Activated T-helper 17 cell treated with anti-CD3 and anti-CD28 coated beads, Interleukin-2, amount 50 U/mL, for 72 hours (primary cell): Measurements from ENCODE around the gene EPB41L2. TPM values are rescaled to one million over a fixed set of nuclear protein-coding genes. Genes with fewer than 3 reads are reported as not detected.

Source experiments
- ATAC-seq: fragments of 150-1000 bp; cut with Tn5 transposase; replicated peaks from 2 replicates; pipeline ENCODE4 v1.10.0; 2021; ENCODE audit warnings: mild to moderate bottlenecking, moderate library complexity
- H3K27ac Mint-ChIP-seq: one replicate; pipeline ENCODE4 v1.8.0; 2022; ENCODE audit warnings: mixed read lengths
- H3K27me3 Mint-ChIP-seq: one replicate; pipeline ENCODE4 v1.8.0; 2022; ENCODE audit warnings: mixed read lengths
- H3K36me3 Mint-ChIP-seq: one replicate; pipeline ENCODE4 v1.8.0; 2022; ENCODE audit warnings: low read depth, mild to moderate bottlenecking, mixed read lengths
- H3K4me1 Mint-ChIP-seq: one replicate; pipeline ENCODE4 v1.8.0; 2022; ENCODE audit warnings: mixed read lengths
- H3K4me3 Mint-ChIP-seq: one replicate; pipeline ENCODE4 v1.8.0; 2022; ENCODE audit warnings: mild to moderate bottlenecking, mixed read lengths
- H3K9me3 Mint-ChIP-seq: one replicate; pipeline ENCODE4 v1.8.0; 2022; ENCODE audit warnings: mixed read lengths
- total RNA-seq, 2 donors: library from RNA; stranded (reverse); gene quantifications; one replicate each; pipeline ENCODE4 v1.2.3, GENCODE V29; 2022

The EPB41L2 gene
- total RNA-seq, 2 donors from 2014 or later = 31.0 to 49.3 TPM

GRCh38 chr6:131053546-131054240 lies 9.4 kb downstream of the EPB41L2 start:
- Mint-ChIP-seq H3K27ac (no peak overlapping the region), H3K27me3 (no peaks in the 10 kb centered on the region), H3K9me3 (peaks cover 13% of the 10 kb centered on the region), H3K36me3 (no peaks in the 10 kb centered on the region), H3K4me3 (no peak overlapping the region), H3K4me1 (no peaks in the 10 kb centered on the region)
- ATAC-seq = no peak

- ATAC-seq = no peak
- Mint-ChIP-seq H3K4me1 (no peaks in the 10 kb centered on the region), H3K27ac (no peak overlapping the region), H3K9me3 (peaks cover 13% of the 10 kb centered on the region), H3K27me3 (no peaks in the 10 kb centered on the region), H3K36me3 (no peaks in the 10 kb centered on the region), H3K4me3 (no peak overlapping the region)
Observed at GRCh38 chr6:131052181-131052580, 10.9 kb downstream of the EPB41L2 start.

DNA sequence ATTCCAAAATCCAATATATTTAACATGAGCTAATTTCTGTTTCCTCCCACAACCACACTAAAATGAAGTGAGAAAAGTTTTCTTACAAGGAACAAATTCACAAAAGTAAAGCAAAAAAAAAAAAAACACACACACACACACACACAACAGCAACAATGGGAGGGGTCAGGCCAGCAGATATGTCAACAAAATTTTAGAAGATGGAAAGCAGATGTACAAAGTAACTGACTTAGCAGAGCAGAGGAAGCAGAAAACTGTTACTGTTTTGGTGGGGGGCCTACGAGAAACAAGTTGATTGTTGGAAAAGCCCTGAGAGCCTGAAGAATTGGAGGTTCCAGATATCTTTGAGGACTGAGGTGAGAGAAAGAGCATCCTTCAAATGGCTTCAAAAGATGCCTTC lies 11.7 kb downstream of the EPB41L2 start:
- ATAC-seq = no peak
- no peaks in the 10 kb centered on the region for H3K27me3 Mint-ChIP-seq

DNA sequence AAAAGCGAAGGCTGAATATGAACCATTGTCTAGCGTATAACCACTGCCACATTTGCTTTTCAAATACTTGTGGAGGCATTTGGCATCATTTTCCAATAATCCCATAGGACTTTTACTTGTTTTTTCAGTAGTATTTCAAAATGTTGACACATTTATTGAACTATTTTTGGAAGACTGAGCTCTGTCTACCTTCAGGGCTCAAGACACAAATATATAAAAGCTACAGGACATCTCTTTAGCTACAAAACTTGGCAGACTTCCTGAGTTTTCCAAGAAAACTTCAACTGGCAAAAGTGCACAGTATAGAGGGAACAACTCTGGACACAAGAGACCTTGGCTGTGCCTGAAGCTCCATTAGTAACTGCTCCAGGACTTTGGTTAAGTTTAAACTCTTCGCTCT lies 13.4 kb downstream of the EPB41L2 start:
- no peak for ATAC-seq
- Mint-ChIP-seq H3K27me3 (no peaks in the 10 kb centered on the region), H3K4me1 (no peaks in the 10 kb centered on the region), H3K27ac (no peak overlapping the region), H3K9me3 (peaks cover 13% of the 10 kb centered on the region), H3K4me3 (no peak overlapping the region), H3K36me3 (no peaks in the 10 kb centered on the region)

More for the DNA sequence above, 11.7 kb downstream of the EPB41L2 start:
- no peaks in the 10 kb centered on the region for H3K36me3 Mint-ChIP-seq
- peaks cover 13% of the 10 kb centered on the region for H3K9me3 Mint-ChIP-seq
- no peak overlapping the region for H3K4me3 Mint-ChIP-seq
- H3K27ac Mint-ChIP-seq = no peak overlapping the region
- no peaks in the 10 kb centered on the region for H3K4me1 Mint-ChIP-seq

DNA sequence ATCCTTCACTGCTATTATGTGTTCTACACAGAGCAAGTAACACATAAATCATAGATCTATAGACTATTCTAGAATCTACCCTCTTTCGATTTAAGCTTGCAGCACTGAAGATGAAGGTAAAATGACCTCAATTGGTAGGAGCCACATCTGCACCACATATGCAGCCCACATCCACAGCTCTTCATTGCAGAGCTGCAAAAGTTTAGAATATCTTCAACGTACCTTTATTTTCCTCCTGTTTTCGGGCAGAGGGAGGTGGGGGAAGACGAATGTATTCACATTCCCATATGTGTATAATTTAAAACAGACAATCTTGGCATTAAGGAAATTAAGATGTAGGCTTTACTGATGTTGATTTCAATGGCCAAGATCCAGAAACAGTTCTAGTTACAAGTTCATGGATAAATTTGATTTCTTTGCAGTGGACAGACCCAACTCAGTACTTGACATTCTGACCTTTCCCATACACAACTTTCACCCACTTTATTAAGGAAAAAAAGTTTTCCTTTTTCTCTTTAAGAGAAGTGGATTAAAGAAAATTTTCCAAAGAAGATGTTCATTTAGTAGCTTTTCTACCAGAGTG lies 14.0 kb downstream of the EPB41L2 start:
- Mint-ChIP-seq H3K27me3 (no peaks in the 10 kb centered on the region), H3K36me3 (no peaks in the 10 kb centered on the region)

GRCh38 chr6:131048459-131048858 lies 14.6 kb downstream of the EPB41L2 start:
- H3K4me1 Mint-ChIP-seq = no peaks in the 10 kb centered on the region
- H3K27me3 Mint-ChIP-seq = no peaks in the 10 kb centered on the region
- H3K27ac Mint-ChIP-seq = no peak overlapping the region
- no peak overlapping the region for H3K4me3 Mint-ChIP-seq
- peaks cover 4% of the 10 kb centered on the region for H3K9me3 Mint-ChIP-seq
- no peaks in the 10 kb centered on the region for H3K36me3 Mint-ChIP-seq
- no peak for ATAC-seq

More for the DNA sequence above, 14.0 kb downstream of the EPB41L2 start:
- H3K4me1 Mint-ChIP-seq = no peaks in the 10 kb centered on the region
- H3K4me3 Mint-ChIP-seq = no peak overlapping the region
- peaks cover 7% of the 10 kb centered on the region for H3K9me3 Mint-ChIP-seq
- no peak for ATAC-seq
- H3K27ac Mint-ChIP-seq = no peak overlapping the region

GRCh38 chr6:131045139-131045538 lies 17.9 kb downstream of the EPB41L2 start:
- H3K27ac Mint-ChIP-seq = no peak overlapping the region
- H3K4me1 Mint-ChIP-seq = no peaks in the 10 kb centered on the region
- H3K4me3 Mint-ChIP-seq = no peak overlapping the region
- no peaks in the 10 kb centered on the region for H3K27me3 Mint-ChIP-seq
- no peaks in the 10 kb centered on the region for H3K9me3 Mint-ChIP-seq
- ATAC-seq = no peak
- no peaks in the 10 kb centered on the region for H3K36me3 Mint-ChIP-seq

DNA sequence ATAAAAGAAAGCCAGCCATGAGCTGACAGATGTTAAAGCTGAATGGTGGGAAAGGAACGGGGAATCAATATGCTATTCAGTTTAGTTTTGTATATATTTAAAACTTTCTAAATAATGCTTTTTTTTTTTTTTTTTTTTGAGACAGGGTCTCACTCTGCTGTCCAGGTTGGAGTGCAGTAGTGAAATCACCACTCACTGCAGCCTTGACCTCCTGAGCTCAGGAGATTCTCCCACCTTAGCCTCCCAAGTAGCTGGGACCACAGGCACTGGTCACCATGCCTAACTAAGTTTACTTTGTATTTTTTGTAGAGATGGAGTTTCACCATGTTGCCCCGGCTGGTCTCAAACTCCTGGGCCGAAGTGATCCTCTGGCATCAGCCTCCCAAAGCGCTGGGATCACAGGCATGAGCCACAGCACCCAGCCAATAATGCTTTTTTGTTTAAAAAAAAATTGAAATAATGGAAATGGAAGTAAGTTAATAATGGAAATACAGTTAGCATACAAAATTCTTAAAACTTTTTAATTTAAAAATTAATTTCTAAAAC lies 19.1 kb downstream of the EPB41L2 start:
- H3K27ac Mint-ChIP-seq = no peak overlapping the region

DNA sequence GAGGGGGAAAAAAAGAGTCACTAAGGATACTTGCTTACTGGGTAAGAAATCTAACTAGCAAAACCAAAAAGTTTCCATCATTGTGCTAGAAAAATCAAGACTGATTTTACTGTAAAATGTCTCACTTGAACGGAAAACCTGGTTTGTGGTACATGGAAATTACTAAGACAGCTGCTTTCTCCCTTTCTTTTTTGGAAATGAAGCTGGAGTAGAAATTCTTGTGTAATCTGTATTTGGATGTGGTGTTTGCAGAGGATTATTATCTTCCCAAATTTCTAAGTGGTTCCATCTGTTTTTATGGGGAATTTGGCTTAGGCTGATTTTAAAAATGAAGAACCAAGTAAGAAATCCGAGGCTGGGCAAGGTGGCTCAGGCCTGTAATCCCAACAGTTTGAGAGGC lies 20.4 kb downstream of the EPB41L2 start:
- Mint-ChIP-seq H3K9me3 (no peaks in the 10 kb centered on the region), H3K4me3 (no peak overlapping the region), H3K36me3 (no peaks in the 10 kb centered on the region), H3K4me1 (no peaks in the 10 kb centered on the region), H3K27ac (no peak overlapping the region), H3K27me3 (no peaks in the 10 kb centered on the region)
- no peak for ATAC-seq

More for the DNA sequence above, 19.1 kb downstream of the EPB41L2 start:
- Mint-ChIP-seq H3K27me3 (no peaks in the 10 kb centered on the region), H3K4me1 (no peaks in the 10 kb centered on the region), H3K9me3 (no peaks in the 10 kb centered on the region), H3K4me3 (no peak overlapping the region), H3K36me3 (no peaks in the 10 kb centered on the region)
- ATAC-seq = no peak

GRCh38 chr6:131041814-131042213 lies 21.2 kb downstream of the EPB41L2 start:
- Mint-ChIP-seq H3K36me3 (no peaks in the 10 kb centered on the region), H3K4me1 (no peaks in the 10 kb centered on the region), H3K27ac (no peak overlapping the region), H3K4me3 (no peak overlapping the region), H3K27me3 (no peaks in the 10 kb centered on the region), H3K9me3 (no peaks in the 10 kb centered on the region)
- ATAC-seq = no peak

GRCh38 chr6:131040866-131041265 lies 22.2 kb downstream of the EPB41L2 start:
- ATAC-seq = no peak
- Mint-ChIP-seq H3K36me3 (no peaks in the 10 kb centered on the region), H3K27me3 (no peaks in the 10 kb centered on the region), H3K27ac (no peak overlapping the region), H3K4me1 (no peaks in the 10 kb centered on the region), H3K9me3 (no peaks in the 10 kb centered on the region), H3K4me3 (no peak overlapping the region)

DNA sequence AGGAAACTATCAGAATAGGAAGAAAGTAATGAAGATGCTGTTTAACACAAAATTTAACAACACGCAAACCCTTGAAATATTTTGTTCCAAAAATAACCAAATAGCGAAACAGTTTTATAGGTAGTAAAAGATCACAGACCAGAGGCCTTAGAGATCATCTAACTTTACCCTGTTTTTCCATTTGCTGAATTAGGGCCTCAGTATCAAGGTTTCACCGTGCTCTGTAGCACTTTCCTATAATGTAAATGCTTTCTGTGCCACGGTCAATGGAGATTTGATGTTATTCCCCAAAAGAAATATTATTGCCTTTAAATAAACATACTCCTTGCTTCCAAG lies 23.7 kb downstream of the EPB41L2 start:
- no peak for ATAC-seq
- Mint-ChIP-seq H3K4me3 (no peak overlapping the region), H3K36me3 (no peaks in the 10 kb centered on the region)

GRCh38 chr6:131038597-131039344 lies 24.3 kb downstream of the EPB41L2 start:
- no peak overlapping the region for H3K27ac Mint-ChIP-seq
- no peaks in the 10 kb centered on the region for H3K9me3 Mint-ChIP-seq
- no peak for ATAC-seq
- H3K36me3 Mint-ChIP-seq = no peaks in the 10 kb centered on the region
- H3K27me3 Mint-ChIP-seq = no peaks in the 10 kb centered on the region
- no peaks in the 10 kb centered on the region for H3K4me1 Mint-ChIP-seq
- H3K4me3 Mint-ChIP-seq = no peak overlapping the region

More for the DNA sequence above, 23.7 kb downstream of the EPB41L2 start:
- no peak overlapping the region for H3K27ac Mint-ChIP-seq
- no peaks in the 10 kb centered on the region for H3K27me3 Mint-ChIP-seq
- no peaks in the 10 kb centered on the region for H3K4me1 Mint-ChIP-seq
- H3K9me3 Mint-ChIP-seq = no peaks in the 10 kb centered on the region

DNA sequence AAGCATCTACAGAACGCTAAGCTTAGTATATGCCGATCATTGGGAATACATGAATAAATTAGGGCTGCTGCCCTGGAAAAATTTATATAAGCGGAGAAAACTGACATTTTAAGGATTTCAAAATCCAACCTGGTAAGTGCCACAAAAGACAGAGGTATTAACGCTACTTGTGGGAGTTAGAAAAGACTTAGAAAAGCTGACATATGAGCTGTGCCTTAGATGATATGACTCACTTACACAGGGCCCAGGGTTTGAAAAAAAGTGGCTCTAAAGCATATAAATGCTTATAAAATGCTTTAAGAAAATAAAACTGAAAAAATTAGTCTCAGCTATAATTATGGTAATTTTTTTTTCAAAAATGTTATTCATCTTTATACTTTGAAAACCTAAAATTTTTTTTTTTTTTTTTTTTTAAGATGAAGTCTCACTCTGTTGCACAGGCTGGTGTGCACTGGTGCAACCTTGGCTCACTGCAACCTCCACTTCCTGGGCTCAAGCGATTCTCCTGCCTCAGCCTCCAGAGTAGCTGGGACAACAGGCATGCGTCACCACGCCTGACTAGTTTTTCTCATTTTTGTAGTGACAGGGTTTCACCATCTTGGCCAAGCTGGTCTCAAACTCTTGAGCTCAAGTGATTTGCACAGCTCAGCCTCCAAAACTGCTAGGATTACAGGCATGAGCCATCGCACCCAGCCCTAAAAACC lies 25.7 kb downstream of the EPB41L2 start:
- no peaks in the 10 kb centered on the region for H3K36me3 Mint-ChIP-seq

More for the DNA sequence above, 25.7 kb downstream of the EPB41L2 start:
- no peak for ATAC-seq
- no peaks in the 10 kb centered on the region for H3K9me3 Mint-ChIP-seq
- H3K4me1 Mint-ChIP-seq = peaks cover 4% of the 10 kb centered on the region
- no peak overlapping the region for H3K27ac Mint-ChIP-seq
- no peak overlapping the region for H3K4me3 Mint-ChIP-seq
- no peaks in the 10 kb centered on the region for H3K27me3 Mint-ChIP-seq
